ENCODE measurements around the gene AP1S3.
"Not testable (repeated sequence)": the region's sequence is repeated elsewhere in the genome, so short reads cannot be mapped to it uniquely, and the experiment has no call there.

AP1S3 gene

GRCh38 chr2:223852281-223852795, 15.0 kb upstream of the AP1S3 start:
- no peak for DNase-seq

GRCh38 chr2:223847410-223847809, 10.0 kb upstream of the AP1S3 start:
- no peak for DNase-seq

- no peak for DNase-seq
Observed at GRCh38 chr2:223846515-223846914, 9.1 kb upstream of the AP1S3 start.

GRCh38 chr2:223841436-223842190, 4.2 kb upstream of the AP1S3 start:
- DNase-seq = no peak

GRCh38 chr2:223835701-223836532, 1.5 kb downstream of the AP1S3 start:
- no peak for DNase-seq

GRCh38 chr2:223834431-223834830, 3.0 kb downstream of the AP1S3 start:
- no peak for DNase-seq

GRCh38 chr2:223832241-223832903, 5.0 kb downstream of the AP1S3 start:
- no peak for DNase-seq

- no peak for DNase-seq
Observed at GRCh38 chr2:223829128-223829527, 8.3 kb downstream of the AP1S3 start.

- no peak for DNase-seq
Observed at GRCh38 chr2:223828314-223828713, 9.1 kb downstream of the AP1S3 start.

- no peak for DNase-seq
Observed at GRCh38 chr2:223826995-223827394, 10.4 kb downstream of the AP1S3 start.

- no peak for DNase-seq
Observed at GRCh38 chr2:223824301-223824700, 13.1 kb downstream of the AP1S3 start.

GRCh38 chr2:223822818-223823217, 14.6 kb downstream of the AP1S3 start:
- DNase-seq = no peak

- DNase-seq = no peak
Observed at GRCh38 chr2:223820549-223820948, 16.8 kb downstream of the AP1S3 start.

- DNase-seq = no peak
Observed at GRCh38 chr2:223819891-223820290, 17.5 kb downstream of the AP1S3 start.

- no peak for DNase-seq
Observed at GRCh38 chr2:223815884-223816570, 21.4 kb downstream of the AP1S3 start.

GRCh38 chr2:223815186-223815883, 22.0 kb downstream of the AP1S3 start:
- DNase-seq = no peak

GRCh38 chr2:223814764-223815163, 22.6 kb downstream of the AP1S3 start:
- DNase-seq = not testable (repeated sequence)

GRCh38 chr2:223813329-223813728, 24.1 kb downstream of the AP1S3 start:
- no peak for DNase-seq

- DNase-seq = no peak
Observed at GRCh38 chr2:223811757-223812156, 25.6 kb downstream of the AP1S3 start.

GRCh38 chr2:223805008-223805407, 32.4 kb downstream of the AP1S3 start:
- no peak for DNase-seq

- DNase-seq = no peak
Observed at GRCh38 chr2:223801736-223802135, 35.6 kb downstream of the AP1S3 start.

GRCh38 chr2:223800908-223801307, 36.5 kb downstream of the AP1S3 start:
- DNase-seq = no peak
